ENCODE measurements around the gene SLC17A3. TPM values are rescaled to one million over a fixed set of nuclear protein-coding genes. Genes with fewer than 3 reads are reported as not detected.

Gene SLC17A3, protein sequence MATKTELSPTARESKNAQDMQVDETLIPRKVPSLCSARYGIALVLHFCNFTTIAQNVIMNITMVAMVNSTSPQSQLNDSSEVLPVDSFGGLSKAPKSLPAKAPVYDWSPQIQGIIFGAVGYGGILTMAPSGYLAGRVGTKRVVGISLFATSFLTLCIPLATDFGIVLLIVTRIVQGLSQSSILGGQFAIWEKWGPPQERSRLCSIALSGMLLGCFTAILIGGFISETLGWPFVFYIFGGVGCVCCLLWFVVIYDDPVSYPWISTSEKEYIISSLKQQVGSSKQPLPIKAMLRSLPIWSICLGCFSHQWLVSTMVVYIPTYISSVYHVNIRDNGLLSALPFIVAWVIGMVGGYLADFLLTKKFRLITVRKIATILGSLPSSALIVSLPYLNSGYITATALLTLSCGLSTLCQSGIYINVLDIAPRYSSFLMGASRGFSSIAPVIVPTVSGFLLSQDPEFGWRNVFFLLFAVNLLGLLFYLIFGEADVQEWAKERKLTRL
- under 1 TPM; 0.62 to 0.75 TPM for total RNA-seq

- no peak for DNase-seq
- ChIA-PET CTCF (interaction anchor here (1.1 to 1.5 kb wide), 2 partner anchors 70 to 147 kb away, joined by 3 read pairs; no protein-coding TSS in a partner anchor), POLR2A (no interaction called here)
- H3K27ac Mint-ChIP-seq, result peak within 1 kb of the TSS; percentile 82
- H3K4me1 Mint-ChIP-seq, result peaks cover 50% of the 10 kb centered on the region
- H3K36me3 Mint-ChIP-seq (ENCODE audit: low read depth), result peaks cover 12% of the 10 kb centered on the region
- H3K27me3 Mint-ChIP-seq, result peaks cover 4% of the 10 kb centered on the region
- H3K4me3 Mint-ChIP-seq, result peak within 1 kb of the TSS; percentile 53
- H3K9me3 Mint-ChIP-seq, result peaks cover 10% of the 10 kb centered on the region
Measured at GRCh38 chr6:25874118-25874517, at the start of gene SLC17A3. TSS of gene SLC17A3 (minus strand) at chr6:25874243. CDS start at chr6:25868387, 5,856 bp downstream.

DNA sequence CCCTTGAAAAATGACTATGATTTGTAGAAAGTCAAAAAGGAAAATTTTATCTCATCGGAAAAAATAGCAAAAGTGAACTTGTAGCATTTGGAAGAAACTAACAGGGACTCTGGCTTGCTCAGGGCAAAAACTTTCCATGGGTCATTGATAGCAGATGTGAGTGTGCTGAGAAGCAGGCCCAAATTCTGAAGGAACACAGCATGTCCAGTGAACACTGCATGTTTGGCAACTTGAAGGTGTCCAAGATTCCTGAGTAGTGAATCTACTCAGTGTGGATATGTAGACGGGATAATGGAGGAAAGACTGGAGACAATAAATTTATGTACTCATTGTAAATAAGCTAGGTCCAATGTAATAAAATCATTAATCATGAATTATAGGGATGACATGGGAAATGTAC is 48.3 kb upstream of the SLC17A3 start:
- ChIA-PET POLR2A (no interaction called here), CTCF (no interaction called here)
- no peak overlapping the region for H3K4me3 Mint-ChIP-seq
- DNase-seq, result no peak
- H3K36me3 Mint-ChIP-seq (ENCODE audit: low read depth), result no peaks in the 10 kb centered on the region
- H3K9me3 Mint-ChIP-seq, result peaks cover 2% of the 10 kb centered on the region
- H3K4me1 Mint-ChIP-seq, result peaks cover 3% of the 10 kb centered on the region
- no peaks in the 10 kb centered on the region for H3K27me3 Mint-ChIP-seq
- no peak overlapping the region for H3K27ac Mint-ChIP-seq

DNA sequence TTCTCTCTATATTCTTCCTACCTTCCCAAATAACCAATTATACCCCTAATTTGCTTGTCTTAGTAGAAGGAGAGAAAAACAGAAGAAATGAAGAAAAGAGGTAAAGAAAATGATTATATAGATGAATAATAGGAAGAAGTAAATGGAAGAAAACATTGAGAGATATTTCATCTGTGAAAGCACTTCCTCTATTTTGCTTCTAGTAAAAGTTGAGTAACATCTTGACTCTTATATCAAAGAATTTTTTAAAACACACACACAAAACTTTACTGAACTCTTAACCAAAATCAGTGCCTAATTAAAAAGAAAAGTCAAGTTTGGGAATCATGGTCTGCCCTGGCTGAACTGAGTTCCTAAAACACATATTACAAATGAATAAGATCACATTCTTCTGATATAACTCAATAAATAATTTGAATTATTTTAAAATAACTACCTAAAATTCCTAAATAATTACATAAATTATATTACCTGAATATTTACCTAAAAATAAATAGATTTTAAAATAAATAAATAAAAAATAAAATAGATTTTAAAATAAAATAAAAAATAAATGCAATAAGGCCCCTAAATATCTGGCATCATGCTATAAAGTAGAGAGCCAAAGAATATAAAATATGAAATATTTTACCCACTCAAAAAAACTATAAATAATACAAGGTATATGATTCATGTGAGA is 47.6 kb upstream of the SLC17A3 start:
- Mint-ChIP-seq H3K36me3 (ENCODE audit: low read depth) (no peaks in the 10 kb centered on the region), H3K27me3 (no peaks in the 10 kb centered on the region), H3K9me3 (peaks cover 2% of the 10 kb centered on the region), H3K4me1 (peaks cover 3% of the 10 kb centered on the region), H3K27ac (no peak overlapping the region), H3K4me3 (no peak overlapping the region)
- no peak for DNase-seq
- ChIA-PET CTCF (no interaction called here), POLR2A (no interaction called here)

DNA sequence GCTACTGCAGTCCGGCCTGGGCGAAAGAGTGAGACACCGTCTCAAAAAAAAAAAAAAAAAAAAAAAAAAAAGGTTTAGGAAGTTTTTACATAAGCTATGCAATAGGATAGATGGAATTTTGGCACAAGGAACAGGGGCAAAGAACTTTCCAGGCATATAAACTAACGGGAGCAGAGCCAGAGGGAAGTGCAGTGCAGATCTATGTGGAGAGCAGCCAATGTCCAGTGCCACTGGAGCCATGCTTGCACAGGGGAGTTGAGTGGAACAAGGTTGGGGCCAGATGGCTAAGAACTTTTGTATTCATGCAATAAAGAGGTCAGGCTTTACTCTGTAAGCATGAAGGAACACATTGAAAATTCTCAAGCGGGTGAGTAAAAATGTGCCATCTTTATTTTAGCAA is 45.6 kb upstream of the SLC17A3 start:
- CTCF ChIA-PET, result interaction anchor here (1.0 kb wide), 1 partner anchor 218 kb away, joined by 3 read pairs; no protein-coding TSS in a partner anchor
- POLR2A ChIA-PET, result interaction anchor here (0.6 kb wide), 1 partner anchor 96 kb away, joined by 6 read pairs; no protein-coding TSS in a partner anchor
- H3K27me3 Mint-ChIP-seq, result no peaks in the 10 kb centered on the region
- no peak overlapping the region for H3K27ac Mint-ChIP-seq
- H3K9me3 Mint-ChIP-seq, result peaks cover 7% of the 10 kb centered on the region
- no peak overlapping the region for H3K4me3 Mint-ChIP-seq
- H3K4me1 Mint-ChIP-seq, result peaks cover 3% of the 10 kb centered on the region
- H3K36me3 Mint-ChIP-seq (ENCODE audit: low read depth), result no peaks in the 10 kb centered on the region
- DNase-seq, result no peak

DNA sequence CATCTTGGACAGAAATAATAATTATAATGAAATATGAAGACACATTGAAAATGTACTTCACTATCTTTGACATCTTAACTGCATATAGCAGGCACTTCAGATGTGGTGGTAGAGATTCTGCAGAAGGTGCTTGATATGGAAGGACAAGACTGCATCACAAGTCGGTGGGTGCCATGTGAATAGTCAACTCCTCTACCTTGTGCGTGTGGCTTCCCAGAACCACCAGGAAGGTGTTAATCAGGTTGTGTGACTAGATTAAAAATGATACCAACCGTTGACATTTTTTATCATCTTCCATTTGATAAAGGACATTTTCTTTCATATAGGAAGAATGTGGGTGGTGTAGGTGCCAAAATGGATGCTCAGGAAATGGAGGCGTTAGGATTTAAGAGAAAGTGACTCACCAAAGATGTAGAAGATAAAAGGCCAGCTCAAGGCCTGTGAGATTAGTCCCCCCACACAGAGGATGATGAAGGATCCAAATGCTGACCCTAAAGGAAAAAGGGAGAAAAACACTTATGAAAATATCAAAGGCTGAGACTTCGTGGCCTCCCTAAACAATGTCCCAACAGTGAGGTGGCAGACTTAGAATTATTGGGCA is 44.1 kb upstream of the SLC17A3 start:
- Mint-ChIP-seq H3K27me3 (no peaks in the 10 kb centered on the region), H3K27ac (no peak overlapping the region), H3K36me3 (ENCODE audit: low read depth) (no peaks in the 10 kb centered on the region), H3K4me1 (peaks cover 3% of the 10 kb centered on the region), H3K9me3 (peaks cover 7% of the 10 kb centered on the region), H3K4me3 (no peak overlapping the region)
- CTCF ChIA-PET, result interaction anchor here (0.5 kb wide), 1 partner anchor 46 kb away, joined by 3 read pairs; no protein-coding TSS in a partner anchor
- POLR2A ChIA-PET, result no interaction called here
- no peak for DNase-seq

GRCh38 chr6:25916789-25917490 is 42.9 kb upstream of the SLC17A3 start:
- Mint-ChIP-seq H3K27me3 (no peaks in the 10 kb centered on the region), H3K9me3 (peaks cover 7% of the 10 kb centered on the region), H3K4me1 (peaks cover 3% of the 10 kb centered on the region), H3K36me3 (ENCODE audit: low read depth) (no peaks in the 10 kb centered on the region), H3K27ac (no peak overlapping the region), H3K4me3 (no peak overlapping the region)
- POLR2A ChIA-PET, result no interaction called here
- CTCF ChIA-PET, result interaction anchor here (3.2 kb wide), 1 partner anchor 9 kb away, joined by 16 read pairs; no protein-coding TSS in a partner anchor
- DNase-seq, result no peak

GRCh38 chr6:25916330-25916729 is 42.3 kb upstream of the SLC17A3 start:
- no peak for DNase-seq
- Mint-ChIP-seq H3K27ac (no peak overlapping the region), H3K4me1 (peaks cover 3% of the 10 kb centered on the region), H3K36me3 (ENCODE audit: low read depth) (no peaks in the 10 kb centered on the region), H3K9me3 (peaks cover 7% of the 10 kb centered on the region), H3K4me3 (no peak overlapping the region), H3K27me3 (no peaks in the 10 kb centered on the region)
- POLR2A ChIA-PET, result no interaction called here
- CTCF ChIA-PET, result interaction anchor here (3.2 kb wide), 1 partner anchor 10 kb away, joined by 16 read pairs; no protein-coding TSS in a partner anchor

GRCh38 chr6:25913741-25914140 is 39.7 kb upstream of the SLC17A3 start:
- POLR2A ChIA-PET, result no interaction called here
- Mint-ChIP-seq H3K9me3 (peaks cover 7% of the 10 kb centered on the region), H3K4me1 (peaks cover 1% of the 10 kb centered on the region), H3K4me3 (no peak overlapping the region), H3K36me3 (ENCODE audit: low read depth) (no peaks in the 10 kb centered on the region), H3K27ac (no peak overlapping the region), H3K27me3 (no peaks in the 10 kb centered on the region)
- CTCF ChIA-PET, result interaction anchor here (0.8 kb wide), 1 partner anchor 82 kb away, joined by 3 read pairs; no protein-coding TSS in a partner anchor
- DNase-seq, result no peak

- no peak overlapping the region for H3K27ac Mint-ChIP-seq
Measured at GRCh38 chr6:25911351-25911750, 37.3 kb upstream of the SLC17A3 start.

GRCh38 chr6:25907475-25908014 is 33.5 kb upstream of the SLC17A3 start:
- Mint-ChIP-seq H3K9me3 (no peaks in the 10 kb centered on the region), H3K27me3 (no peaks in the 10 kb centered on the region), H3K4me1 (peaks cover 6% of the 10 kb centered on the region), H3K4me3 (no peak overlapping the region), H3K36me3 (ENCODE audit: low read depth) (no peaks in the 10 kb centered on the region), H3K27ac (no peak overlapping the region)
- ChIA-PET POLR2A (no interaction called here), CTCF (interaction anchor here (0.8 kb wide), 1 partner anchor 8 kb away, joined by 3 read pairs; no protein-coding TSS in a partner anchor)
- no peak for DNase-seq

More at GRCh38 chr6:25911351-25911750, 37.3 kb upstream of the SLC17A3 start:
- CTCF ChIA-PET, result interaction anchor here (0.8 to 1.3 kb wide), 2 partner anchors 10 to 330 kb away, joined by 3 read pairs; no protein-coding TSS in a partner anchor
- Mint-ChIP-seq H3K4me3 (no peak overlapping the region), H3K4me1 (peaks cover 6% of the 10 kb centered on the region), H3K36me3 (ENCODE audit: low read depth) (no peaks in the 10 kb centered on the region), H3K9me3 (peaks cover 4% of the 10 kb centered on the region), H3K27me3 (no peaks in the 10 kb centered on the region)
- POLR2A ChIA-PET, result interaction anchor here (0.6 kb wide), 1 partner anchor 55 kb away, joined by 3 read pairs; no protein-coding TSS in a partner anchor
- no peak for DNase-seq

DNA sequence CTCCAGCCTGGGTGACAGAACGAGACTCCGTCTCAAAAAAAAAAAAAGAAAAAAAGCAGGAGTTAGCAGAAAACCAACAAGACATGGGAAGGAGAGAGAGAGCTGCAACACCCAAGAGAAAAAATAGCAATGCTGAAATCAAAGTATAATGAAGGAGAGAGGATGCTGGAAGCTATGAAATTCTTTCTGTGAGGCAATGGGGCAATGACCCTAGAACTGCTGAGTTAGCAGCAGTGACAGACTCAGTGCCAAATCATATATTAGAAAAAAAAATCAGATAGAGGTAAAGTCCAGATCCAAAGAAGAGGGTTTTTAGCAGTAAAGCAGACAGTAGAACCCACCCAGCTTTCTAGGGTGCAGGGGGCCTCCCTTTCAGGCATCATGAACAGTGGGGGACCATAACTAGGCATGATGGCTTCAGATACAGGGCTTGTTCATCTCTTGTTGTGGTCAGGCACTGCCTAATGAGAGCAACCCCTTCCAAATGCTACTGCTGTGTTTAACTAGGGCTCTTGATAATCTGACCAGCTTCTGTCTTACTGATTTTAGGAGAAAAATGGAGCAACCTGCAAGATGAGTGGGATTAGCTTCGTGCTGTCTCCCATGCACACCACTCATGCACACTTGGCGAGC is 29.5 kb upstream of the SLC17A3 start:
- no peak for DNase-seq
- peaks cover 4% of the 10 kb centered on the region for H3K4me1 Mint-ChIP-seq
- no peak overlapping the region for H3K4me3 Mint-ChIP-seq
- no peaks in the 10 kb centered on the region for H3K27me3 Mint-ChIP-seq
- H3K9me3 Mint-ChIP-seq, result no peaks in the 10 kb centered on the region
- no peaks in the 10 kb centered on the region for H3K36me3 Mint-ChIP-seq (ENCODE audit: low read depth)
- CTCF ChIA-PET, result interaction anchor here (1.0 kb wide), 1 partner anchor 11 kb away, joined by 5 read pairs; no protein-coding TSS in a partner anchor
- POLR2A ChIA-PET, result no interaction called here
- no peak overlapping the region for H3K27ac Mint-ChIP-seq
